Activated B cell treated with CpG ODN at 0.5 μM for 24 hours (primary cell): ENCODE data around the gene ADISSP. TPM values are rescaled to one million over a fixed set of nuclear protein-coding genes. Genes with fewer than 3 reads are reported as not detected.

ENCODE experiments used
- ATAC-seq: fragments of 200-7000 bp; cut with Tn5 transposase; one replicate; pipeline ENCODE4 v1.10.0; 2021; ENCODE audit warnings: low read depth, mild to moderate bottlenecking, moderate library complexity
- CTCF ChIA-PET: fragments of 350-600 bp; sonication (Branson Sonifier 250); formaldehyde crosslinking; loops from one replicate; lab custom pipeline; 2021; ENCODE audit warnings: antibody characterized with exemption; lab: Charles Lee
- POLR2A ChIA-PET: fragments of 350-600 bp; sonication (Branson Sonifier 250); formaldehyde crosslinking; loops from one replicate; lab custom pipeline; 2021; ENCODE audit warnings: antibody characterized with exemption; lab: Charles Lee
- DNase-seq: peaks from one replicate; pipeline ENCODE4 v3.0.0; 2022
- H3K27ac Mint-ChIP-seq: one replicate; pipeline ENCODE4 v1.8.0; 2020; ENCODE audit warnings: mixed read lengths
- H3K27me3 Mint-ChIP-seq: one replicate; pipeline ENCODE4 v1.8.0; 2021; ENCODE audit warnings: mixed read lengths
- H3K36me3 Mint-ChIP-seq: one replicate; pipeline ENCODE4 v1.8.0; 2021; ENCODE audit warnings: low read depth, mixed read lengths
- H3K4me1 Mint-ChIP-seq: one replicate; pipeline ENCODE4 v1.8.0; 2021; ENCODE audit warnings: mixed read lengths
- H3K4me3 Mint-ChIP-seq: one replicate; pipeline ENCODE4 v1.8.0; 2020; ENCODE audit warnings: mild to moderate bottlenecking, mixed read lengths
- H3K9me3 Mint-ChIP-seq: one replicate; pipeline ENCODE4 v1.8.0; 2020; ENCODE audit warnings: mixed read lengths
- CTCF ChIP-seq: fragments of 200-600 bp; IDR thresholded peaks from one replicate; pipeline ENCODE4 v1.8.0; 2022; ENCODE audit warnings: antibody characterized with exemption, mild to moderate bottlenecking
- intact Hi-C: fragments of 100-400 bp; cut with micrococcal nuclease; formaldehyde crosslinking; loops from one replicate; pipeline ENCODE4 v1.15.1; 2024
- total RNA-seq: library from RNA; stranded (reverse); gene quantifications from 2 replicates; pipeline ENCODE4 v1.2.3, GENCODE V29; 2022

ADISSP gene
- total RNA-seq, 1 donor from 2014 or later, result 29.9 TPM

- Mint-ChIP-seq H3K9me3 (no peaks in the 10 kb centered on the region), H3K4me1 (no peaks in the 10 kb centered on the region), H3K27me3 (peaks cover 53% of the 10 kb centered on the region), H3K36me3 (no peaks in the 10 kb centered on the region), H3K27ac (no peak overlapping the region), H3K4me3 (no peak overlapping the region)
- no peak for DNase-seq
- POLR2A ChIA-PET, result no interaction called here
- no peak for TF ChIP-seq CTCF
- intact Hi-C loops, result no loop called here
- no peak for ATAC-seq
- CTCF ChIA-PET, result no interaction called here
Measured at GRCh38 chr20:3731944-3732326, 35.6 kb downstream of the ADISSP start.

GRCh38 chr20:3730803-3731672 is 36.5 kb downstream of the ADISSP start:
- POLR2A ChIA-PET, result no interaction called here
- Mint-ChIP-seq H3K27ac (no peak overlapping the region), H3K4me1 (no peaks in the 10 kb centered on the region), H3K4me3 (no peak overlapping the region), H3K36me3 (no peaks in the 10 kb centered on the region), H3K27me3 (peaks cover 55% of the 10 kb centered on the region), H3K9me3 (no peaks in the 10 kb centered on the region)
- intact Hi-C loops, result no loop called here
- no peak for TF ChIP-seq CTCF
- ATAC-seq (no peak), DNase-seq (no peak)
- CTCF ChIA-PET, result no interaction called here

DNA sequence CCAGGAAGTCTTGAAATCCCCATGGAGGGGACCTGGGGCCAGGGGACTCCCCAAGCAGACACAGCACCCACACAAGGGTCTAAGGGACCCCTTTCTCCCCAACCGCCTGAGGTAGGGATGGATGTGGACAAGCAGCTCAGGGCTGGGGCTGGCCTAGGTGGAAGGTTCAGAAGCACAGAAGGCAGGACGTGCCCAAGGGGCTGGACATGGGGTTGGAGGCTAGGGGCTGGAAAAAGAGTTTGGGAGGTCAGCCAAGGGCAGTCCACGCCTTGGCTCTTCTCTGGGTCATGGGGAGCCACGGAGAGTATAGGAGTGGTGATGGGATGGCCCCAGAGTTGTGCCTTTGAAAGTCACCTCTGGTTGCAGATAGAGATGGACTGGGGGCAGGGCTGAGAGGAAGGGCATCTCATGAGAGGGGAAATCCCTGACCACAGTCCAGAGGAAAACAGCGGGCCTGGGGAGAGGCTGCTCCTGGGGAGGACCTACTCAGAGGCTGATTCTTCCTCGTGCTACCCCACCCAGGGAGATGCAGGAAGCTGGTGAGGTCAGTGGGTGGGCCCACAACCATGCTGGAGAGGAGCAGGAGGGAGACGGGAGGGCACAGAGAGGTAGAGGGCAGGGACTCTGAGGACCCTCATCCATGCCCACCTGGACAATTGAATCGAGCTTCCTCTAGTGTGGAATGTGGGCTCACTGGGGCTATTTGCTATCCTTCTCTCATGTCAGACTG is 37.6 kb downstream of the ADISSP start:
- CTCF ChIA-PET, result interaction anchor here (1.6 kb wide), 1 partner anchor 20 kb away, joined by 4 read pairs; no protein-coding TSS in a partner anchor
- DNase-seq (no peak), ATAC-seq (no peak)
- TF ChIP-seq CTCF, result no peak
- Mint-ChIP-seq H3K4me3 (no peak overlapping the region), H3K27ac (no peak overlapping the region), H3K27me3 (peaks cover 56% of the 10 kb centered on the region), H3K9me3 (no peaks in the 10 kb centered on the region), H3K4me1 (no peaks in the 10 kb centered on the region), H3K36me3 (no peaks in the 10 kb centered on the region)
- intact Hi-C loops, result no loop called here
- POLR2A ChIA-PET, result no interaction called here

GRCh38 chr20:3729378-3729777 is 38.2 kb downstream of the ADISSP start:
- Mint-ChIP-seq H3K36me3 (no peaks in the 10 kb centered on the region), H3K4me3 (no peak overlapping the region), H3K9me3 (no peaks in the 10 kb centered on the region), H3K27me3 (peaks cover 57% of the 10 kb centered on the region), H3K27ac (no peak overlapping the region), H3K4me1 (no peaks in the 10 kb centered on the region)
- CTCF ChIA-PET, result interaction anchor here (1.6 kb wide), 1 partner anchor 19 kb away, joined by 4 read pairs; no protein-coding TSS in a partner anchor
- POLR2A ChIA-PET, result no interaction called here
- ATAC-seq (no peak), DNase-seq (no peak)
- intact Hi-C loops, result no loop called here
- TF ChIP-seq CTCF, result no peak

DNA sequence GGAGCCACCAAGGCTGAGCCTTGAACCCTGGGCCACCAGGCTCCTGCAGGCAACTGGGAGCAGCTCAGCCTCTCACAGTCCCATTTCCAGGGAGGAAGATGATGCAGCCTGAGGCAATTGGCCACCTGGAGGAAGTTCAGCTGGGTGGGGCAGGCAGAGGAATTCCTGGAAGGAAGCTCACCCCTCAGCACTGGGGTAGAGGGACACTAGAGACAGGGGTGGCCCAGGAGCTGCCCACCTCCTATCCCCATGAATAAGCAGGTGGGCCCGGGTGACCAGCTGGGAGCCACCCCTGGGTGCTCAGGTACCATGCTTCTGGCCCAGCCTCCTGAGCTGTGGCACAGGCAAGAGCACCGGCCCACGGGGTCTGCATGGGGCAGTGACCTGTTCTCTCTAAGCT is 38.7 kb downstream of the ADISSP start:
- POLR2A ChIA-PET, result no interaction called here
- CTCF ChIA-PET, result interaction anchor here (1.6 kb wide), 1 partner anchor 18 kb away, joined by 4 read pairs; no protein-coding TSS in a partner anchor

More for the DNA sequence above, 38.7 kb downstream of the ADISSP start:
- Mint-ChIP-seq H3K27ac (no peak overlapping the region), H3K9me3 (no peaks in the 10 kb centered on the region), H3K4me3 (no peak overlapping the region), H3K4me1 (no peaks in the 10 kb centered on the region), H3K27me3 (peaks cover 57% of the 10 kb centered on the region), H3K36me3 (no peaks in the 10 kb centered on the region)
- ATAC-seq (no peak), DNase-seq (no peak)
- intact Hi-C loops, result no loop called here
- no peak for TF ChIP-seq CTCF
